Activated naive CD8-positive, alpha-beta T cell treated with anti-CD3 and anti-CD28 coated beads, Interleukin-2, amount 50 U/mL, for 24 hours (primary cell): ENCODE measurements around the gene MYOZ1.
"Not testable (repeated sequence)": the region's sequence is repeated elsewhere in the genome, so short reads cannot be mapped to it uniquely, and the experiment has no call there.

Experiments
- ATAC-seq: fragments of 150-1000 bp; cut with Tn5 transposase; one replicate; pipeline ENCODE4 v1.10.0; 2021
- DNase-seq: peaks from one replicate; pipeline ENCODE4 v3.0.0; 2021
- H3K27ac Mint-ChIP-seq: one replicate; pipeline ENCODE4 v1.8.0; 2021; ENCODE audit warnings: mild to moderate bottlenecking, mixed read lengths
- H3K27me3 Mint-ChIP-seq: one replicate; pipeline ENCODE4 v1.8.0; 2021; ENCODE audit warnings: mixed read lengths
- H3K36me3 Mint-ChIP-seq: one replicate; pipeline ENCODE4 v1.8.0; 2021; ENCODE audit warnings: low read depth, mixed read lengths
- H3K4me1 Mint-ChIP-seq: one replicate; pipeline ENCODE4 v1.8.0; 2021; ENCODE audit warnings: mixed read lengths
- H3K4me3 Mint-ChIP-seq: one replicate; pipeline ENCODE4 v1.8.0; 2021; ENCODE audit warnings: mild to moderate bottlenecking, moderate library complexity, mixed read lengths
- H3K9me3 Mint-ChIP-seq: one replicate; pipeline ENCODE4 v1.8.0; 2021; ENCODE audit warnings: mixed read lengths

MYOZ1 gene

GRCh38 chr10:73634421-73634820 lies 6.9 kb downstream of the MYOZ1 start:
- H3K27ac Mint-ChIP-seq = no peak overlapping the region

GRCh38 chr10:73629165-73629564 lies 12.1 kb downstream of the MYOZ1 start:
- no peaks in the 10 kb centered on the region for H3K27me3 Mint-ChIP-seq
- ATAC-seq (no peak), DNase-seq (no peak)
- no peaks in the 10 kb centered on the region for H3K9me3 Mint-ChIP-seq
- peaks cover 19% of the 10 kb centered on the region for H3K4me1 Mint-ChIP-seq
- H3K4me3 Mint-ChIP-seq = no peak overlapping the region
- H3K36me3 Mint-ChIP-seq = peaks cover 3% of the 10 kb centered on the region
- no peak overlapping the region for H3K27ac Mint-ChIP-seq

More at GRCh38 chr10:73634421-73634820, 6.9 kb downstream of the MYOZ1 start:
- ATAC-seq = no peak
- no peaks in the 10 kb centered on the region for H3K36me3 Mint-ChIP-seq
- no peaks in the 10 kb centered on the region for H3K27me3 Mint-ChIP-seq
- DNase-seq = no peak
- H3K9me3 Mint-ChIP-seq = no peaks in the 10 kb centered on the region
- no peaks in the 10 kb centered on the region for H3K4me1 Mint-ChIP-seq
- no peak overlapping the region for H3K4me3 Mint-ChIP-seq

- H3K9me3 Mint-ChIP-seq = no peaks in the 10 kb centered on the region
- no peaks in the 10 kb centered on the region for H3K27me3 Mint-ChIP-seq
- peaks cover 19% of the 10 kb centered on the region for H3K4me1 Mint-ChIP-seq
- H3K27ac Mint-ChIP-seq = no peak overlapping the region
- DNase-seq (no peak), ATAC-seq (no peak)
- H3K36me3 Mint-ChIP-seq = peaks cover 3% of the 10 kb centered on the region
- H3K4me3 Mint-ChIP-seq = no peak overlapping the region
Observed at GRCh38 chr10:73628405-73628804, 12.9 kb downstream of the MYOZ1 start.

GRCh38 chr10:73627300-73627699 lies 14.0 kb downstream of the MYOZ1 start:
- ATAC-seq (no peak), DNase-seq (no peak)
- peak overlapping the region; percentile 95 for H3K4me3 Mint-ChIP-seq
- H3K27me3 Mint-ChIP-seq = no peaks in the 10 kb centered on the region
- H3K36me3 Mint-ChIP-seq = peaks cover 3% of the 10 kb centered on the region
- H3K4me1 Mint-ChIP-seq = peaks cover 19% of the 10 kb centered on the region
- no peaks in the 10 kb centered on the region for H3K9me3 Mint-ChIP-seq
- H3K27ac Mint-ChIP-seq = no peak overlapping the region

GRCh38 chr10:73625884-73626752 lies 15.2 kb downstream of the MYOZ1 start:
- DNase-seq (peak; percentile 91), ATAC-seq (peak; percentile 99)
- Mint-ChIP-seq H3K4me3 (peak overlapping the region; percentile 95), H3K27ac (peak overlapping the region; percentile 99), H3K27me3 (no peaks in the 10 kb centered on the region), H3K36me3 (peaks cover 3% of the 10 kb centered on the region), H3K9me3 (no peaks in the 10 kb centered on the region), H3K4me1 (peaks cover 19% of the 10 kb centered on the region)

- peak overlapping the region; percentile 95 for H3K4me3 Mint-ChIP-seq
- DNase-seq = peak; percentile 23
Observed at GRCh38 chr10:73625004-73625883, 16.0 kb downstream of the MYOZ1 start.

GRCh38 chr10:73623056-73623455 lies 18.2 kb downstream of the MYOZ1 start:
- H3K27me3 Mint-ChIP-seq = no peaks in the 10 kb centered on the region
- ATAC-seq (no peak), DNase-seq (no peak)
- peaks cover 19% of the 10 kb centered on the region for H3K4me1 Mint-ChIP-seq
- no peaks in the 10 kb centered on the region for H3K9me3 Mint-ChIP-seq
- H3K27ac Mint-ChIP-seq = no peak overlapping the region
- peaks cover 3% of the 10 kb centered on the region for H3K36me3 Mint-ChIP-seq
- no peak overlapping the region for H3K4me3 Mint-ChIP-seq

More at GRCh38 chr10:73625004-73625883, 16.0 kb downstream of the MYOZ1 start:
- Mint-ChIP-seq H3K27me3 (no peaks in the 10 kb centered on the region), H3K36me3 (peaks cover 3% of the 10 kb centered on the region), H3K9me3 (no peaks in the 10 kb centered on the region), H3K27ac (peak overlapping the region; percentile 99), H3K4me1 (peaks cover 19% of the 10 kb centered on the region)
- ATAC-seq = peak; percentile 70

- H3K4me1 Mint-ChIP-seq, ATAC-seq, H3K27me3 Mint-ChIP-seq, H3K27ac Mint-ChIP-seq, DNase-seq, H3K9me3 Mint-ChIP-seq, H3K4me3 Mint-ChIP-seq, H3K36me3 Mint-ChIP-seq: not testable (repeated sequence)
Observed at GRCh38 chr10:73620974-73621373, 20.3 kb downstream of the MYOZ1 start.

GRCh38 chr10:73617143-73617542 lies 24.1 kb downstream of the MYOZ1 start:
- not testable (repeated sequence) for DNase-seq, H3K4me3 Mint-ChIP-seq, ATAC-seq, H3K4me1 Mint-ChIP-seq, H3K27ac Mint-ChIP-seq, H3K9me3 Mint-ChIP-seq, H3K36me3 Mint-ChIP-seq, H3K27me3 Mint-ChIP-seq

- H3K9me3 Mint-ChIP-seq = no peaks in the 10 kb centered on the region
- no peak overlapping the region for H3K4me3 Mint-ChIP-seq
- no peaks in the 10 kb centered on the region for H3K27me3 Mint-ChIP-seq
- no peaks in the 10 kb centered on the region for H3K4me1 Mint-ChIP-seq
- ATAC-seq = no peak
- no peak for DNase-seq
- H3K27ac Mint-ChIP-seq = no peak overlapping the region
- H3K36me3 Mint-ChIP-seq = no peaks in the 10 kb centered on the region
Observed at GRCh38 chr10:73614720-73615119, 26.6 kb downstream of the MYOZ1 start.

- H3K36me3 Mint-ChIP-seq = peaks cover 2% of the 10 kb centered on the region
- DNase-seq (no peak), ATAC-seq (no peak)
- no peaks in the 10 kb centered on the region for H3K4me1 Mint-ChIP-seq
- no peaks in the 10 kb centered on the region for H3K27me3 Mint-ChIP-seq
- no peak overlapping the region for H3K27ac Mint-ChIP-seq
- no peaks in the 10 kb centered on the region for H3K9me3 Mint-ChIP-seq
- H3K4me3 Mint-ChIP-seq = no peak overlapping the region
Observed at GRCh38 chr10:73609116-73609515, 32.2 kb downstream of the MYOZ1 start.

GRCh38 chr10:73601486-73601921 lies 39.8 kb downstream of the MYOZ1 start:
- Mint-ChIP-seq H3K27me3 (no peaks in the 10 kb centered on the region), H3K4me1 (no peaks in the 10 kb centered on the region), H3K27ac (no peak overlapping the region), H3K36me3 (peaks cover 2% of the 10 kb centered on the region), H3K4me3 (no peak overlapping the region), H3K9me3 (no peaks in the 10 kb centered on the region)
- DNase-seq (no peak), ATAC-seq (no peak)

GRCh38 chr10:73597346-73597745 lies 43.9 kb downstream of the MYOZ1 start:
- H3K27me3 Mint-ChIP-seq = no peaks in the 10 kb centered on the region
- no peak for DNase-seq
- H3K27ac Mint-ChIP-seq = no peak overlapping the region
- no peaks in the 10 kb centered on the region for H3K36me3 Mint-ChIP-seq
- peaks cover 3% of the 10 kb centered on the region for H3K4me1 Mint-ChIP-seq
- H3K9me3 Mint-ChIP-seq = no peaks in the 10 kb centered on the region
- no peak overlapping the region for H3K4me3 Mint-ChIP-seq
- no peak for ATAC-seq

GRCh38 chr10:73593812-73594211 lies 47.5 kb downstream of the MYOZ1 start:
- no peak for ATAC-seq

GRCh38 chr10:73593110-73593509 lies 48.2 kb downstream of the MYOZ1 start:
- no peaks in the 10 kb centered on the region for H3K36me3 Mint-ChIP-seq

More at GRCh38 chr10:73593812-73594211, 47.5 kb downstream of the MYOZ1 start:
- Mint-ChIP-seq H3K4me3 (no peak overlapping the region), H3K27me3 (no peaks in the 10 kb centered on the region), H3K36me3 (no peaks in the 10 kb centered on the region), H3K27ac (no peak overlapping the region), H3K4me1 (peaks cover 17% of the 10 kb centered on the region), H3K9me3 (no peaks in the 10 kb centered on the region)
- DNase-seq = no peak

More at GRCh38 chr10:73593110-73593509, 48.2 kb downstream of the MYOZ1 start:
- ATAC-seq (no peak), DNase-seq (no peak)
- Mint-ChIP-seq H3K4me1 (peaks cover 17% of the 10 kb centered on the region), H3K4me3 (no peak overlapping the region), H3K27ac (no peak overlapping the region), H3K9me3 (no peaks in the 10 kb centered on the region), H3K27me3 (no peaks in the 10 kb centered on the region)
